ENCODE results near the gene OLIG1.

Gene OLIG1

DNA sequence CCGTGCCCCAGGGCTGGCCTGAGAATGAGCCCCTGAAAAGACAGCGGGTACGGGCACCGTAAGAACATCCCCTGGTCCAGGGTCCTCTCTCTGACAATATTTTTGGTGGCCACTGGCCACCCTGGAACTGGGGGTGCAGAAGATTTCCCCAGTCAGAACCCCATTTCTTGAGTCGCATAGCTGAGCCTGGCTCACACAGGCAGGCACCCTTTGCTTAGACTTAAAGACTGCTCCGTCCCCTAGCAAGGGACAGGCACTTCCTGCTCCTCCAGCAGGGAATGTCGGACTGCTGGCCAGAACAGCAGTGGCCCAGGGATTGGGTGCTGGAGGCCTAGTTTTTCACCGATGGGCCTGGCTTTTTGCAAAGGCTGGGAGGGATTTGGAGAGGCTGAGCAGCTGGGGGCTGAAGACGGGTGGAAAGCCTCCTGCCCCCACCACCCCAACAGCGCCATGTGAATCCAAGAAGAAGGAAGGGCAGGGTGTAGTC, 39.9 kb upstream of the OLIG1 start:
- Histone ChIP-seq H3K4me3 (no peak overlapping the region), H3K27ac (no peak overlapping the region)

DNA sequence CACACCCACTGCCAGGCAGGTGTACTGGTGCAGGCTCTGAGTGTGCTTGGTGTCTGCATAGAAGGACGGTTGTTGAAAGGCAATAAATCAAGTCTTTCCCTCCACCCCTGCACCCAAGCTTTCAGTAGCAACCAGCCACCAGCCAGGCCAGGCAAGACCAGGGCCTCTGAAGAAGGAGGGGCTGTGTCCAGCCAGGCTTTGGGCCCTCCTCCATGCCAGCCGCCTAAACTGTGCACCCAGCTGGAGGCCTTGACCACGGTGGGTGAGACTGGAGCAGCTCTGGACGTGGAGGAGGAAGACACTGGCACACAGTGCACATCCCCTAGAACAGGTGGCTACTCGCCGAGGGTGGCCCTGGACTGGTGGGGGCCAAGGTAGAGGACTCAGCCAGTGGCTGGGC, 39.3 kb upstream of the OLIG1 start:
- Histone ChIP-seq H3K27ac (no peak overlapping the region), H3K4me3 (no peak overlapping the region)

DNA sequence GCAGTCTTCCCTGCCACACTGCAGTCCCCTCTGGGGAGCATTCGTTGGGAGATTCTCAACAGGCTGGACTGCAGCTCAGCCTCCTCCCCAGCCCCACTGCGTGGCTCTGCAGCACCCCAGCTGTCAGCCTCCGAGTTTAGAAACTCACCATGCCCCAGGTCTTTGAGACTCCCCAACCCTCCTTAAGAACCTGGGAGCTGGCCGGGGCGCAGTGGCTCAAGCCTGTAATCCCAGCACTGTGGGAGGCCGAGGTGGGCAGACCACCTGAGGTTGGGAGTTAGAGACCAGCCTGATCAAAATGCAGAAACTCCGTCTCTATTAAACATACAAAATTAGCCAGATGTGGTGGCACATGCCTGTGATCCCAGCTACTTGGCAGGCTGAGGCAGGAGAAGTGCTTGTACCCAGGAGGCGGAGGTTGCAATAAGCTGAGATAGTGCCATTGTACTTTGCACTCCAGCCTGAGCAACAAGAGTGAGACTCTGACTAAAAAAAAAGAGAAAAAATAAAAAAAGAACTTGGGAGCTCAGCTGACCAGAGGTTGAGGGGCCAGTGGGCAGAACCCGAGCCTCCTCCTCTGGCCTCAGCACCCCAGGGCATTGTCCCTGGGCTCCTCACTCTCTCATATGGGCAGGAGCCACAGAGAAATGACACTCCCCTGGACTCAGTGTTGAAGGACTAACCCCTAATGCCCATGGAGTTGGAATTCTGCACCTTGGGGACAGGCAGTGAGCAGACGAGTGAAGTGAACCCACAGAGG, 38.6 kb upstream of the OLIG1 start:
- no peak overlapping the region for H3K27ac ChIP-seq
- H3K4me3 ChIP-seq, result no peak overlapping the region

DNA sequence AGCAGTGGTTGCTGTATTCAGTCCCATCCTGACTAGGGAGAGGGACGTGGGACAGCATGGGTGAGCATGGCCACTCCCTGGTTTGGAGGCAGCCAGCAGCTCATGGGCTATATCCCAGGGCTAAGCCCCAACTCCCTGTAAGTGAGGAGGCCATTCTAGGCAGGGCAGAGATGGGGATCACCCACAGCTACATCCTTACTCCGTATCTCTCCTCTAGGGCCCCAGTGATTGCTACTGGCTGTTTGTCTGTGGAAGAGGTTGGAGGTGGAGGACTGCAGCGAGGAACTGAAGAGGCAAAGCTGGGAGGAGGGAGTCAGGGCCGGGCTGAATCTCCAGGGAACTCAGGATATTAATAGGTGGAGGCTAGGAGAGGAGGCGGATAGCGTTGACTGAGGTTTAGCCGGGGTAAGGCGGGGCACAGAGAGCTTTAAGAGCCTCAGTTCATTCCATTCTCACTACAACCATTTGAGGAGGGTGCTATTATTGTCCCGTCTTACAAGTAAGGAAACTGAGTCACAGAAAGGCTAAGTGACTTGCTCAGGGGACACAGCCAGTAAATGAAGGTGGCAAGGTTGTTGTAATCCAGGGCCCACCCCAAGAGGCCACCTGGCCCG, 37.4 kb upstream of the OLIG1 start:
- Histone ChIP-seq H3K4me3 (no peak overlapping the region), H3K27ac (no peak overlapping the region)

DNA sequence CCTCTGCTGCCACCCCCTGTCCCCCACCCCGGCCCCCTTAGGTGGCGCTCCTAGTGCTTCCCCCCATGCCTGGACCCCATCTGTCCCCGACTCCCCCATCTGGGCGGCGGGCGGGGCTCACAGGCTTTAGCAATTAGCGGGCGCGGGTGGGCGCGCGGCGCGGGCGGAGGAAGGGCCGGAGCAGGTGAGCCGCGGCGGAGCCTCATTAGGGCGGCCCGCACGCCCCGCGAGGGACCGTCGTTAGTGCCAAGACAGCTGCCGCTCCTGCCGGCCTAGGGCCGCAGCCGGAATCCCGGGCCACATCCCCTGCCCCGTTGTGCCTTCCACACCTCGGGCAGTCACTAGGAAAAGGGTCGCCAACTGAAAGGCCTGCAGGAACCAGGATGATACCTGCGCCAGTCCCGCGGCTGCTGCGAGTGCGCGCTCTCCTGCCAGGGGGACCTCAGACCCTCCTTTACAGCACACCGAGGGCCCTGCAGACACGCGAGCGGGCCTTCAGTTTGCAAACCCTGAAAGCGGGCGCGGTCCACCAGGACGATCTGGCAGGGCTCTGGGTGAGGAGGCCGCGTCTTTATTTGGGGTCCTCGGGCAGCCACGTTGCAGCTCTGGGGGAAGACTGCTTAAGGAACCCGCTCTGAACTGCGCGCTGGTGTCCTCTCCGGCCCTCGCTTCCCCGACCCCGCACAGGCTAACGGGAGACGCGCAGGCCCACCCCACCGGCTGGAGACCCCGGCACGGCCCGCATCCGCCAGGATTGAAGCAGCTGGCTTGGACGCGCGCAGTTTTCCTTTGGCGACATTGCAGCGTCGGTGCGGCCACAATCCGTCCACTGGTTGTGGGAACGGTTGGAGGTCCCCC, 36.6 kb upstream of the OLIG1 start:
- Histone ChIP-seq H3K27ac (no peak overlapping the region), H3K4me3 (no peak overlapping the region)

DNA sequence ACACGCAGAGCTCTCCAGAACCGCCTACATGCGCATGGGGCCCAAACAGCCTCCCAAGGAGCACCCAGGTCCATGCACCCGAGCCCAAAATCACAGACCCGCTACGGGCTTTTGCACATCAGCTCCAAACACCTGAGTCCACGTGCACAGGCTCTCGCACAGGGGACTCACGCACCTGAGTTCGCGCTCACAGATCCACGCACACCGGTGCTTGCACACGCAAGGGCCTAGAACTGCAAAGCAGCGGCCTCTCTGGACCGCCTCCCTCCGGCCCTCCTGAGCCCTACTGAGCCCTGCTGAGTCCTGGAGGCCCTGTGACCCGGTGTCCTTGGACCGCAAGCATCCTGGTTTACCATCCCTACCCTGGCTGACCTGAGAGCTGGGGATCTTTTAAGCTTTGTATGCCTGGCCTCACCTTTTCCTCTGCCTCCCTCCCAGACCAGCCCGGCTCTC, 36.0 kb upstream of the OLIG1 start:
- Histone ChIP-seq H3K27ac (no peak overlapping the region), H3K4me3 (no peak overlapping the region)

DNA sequence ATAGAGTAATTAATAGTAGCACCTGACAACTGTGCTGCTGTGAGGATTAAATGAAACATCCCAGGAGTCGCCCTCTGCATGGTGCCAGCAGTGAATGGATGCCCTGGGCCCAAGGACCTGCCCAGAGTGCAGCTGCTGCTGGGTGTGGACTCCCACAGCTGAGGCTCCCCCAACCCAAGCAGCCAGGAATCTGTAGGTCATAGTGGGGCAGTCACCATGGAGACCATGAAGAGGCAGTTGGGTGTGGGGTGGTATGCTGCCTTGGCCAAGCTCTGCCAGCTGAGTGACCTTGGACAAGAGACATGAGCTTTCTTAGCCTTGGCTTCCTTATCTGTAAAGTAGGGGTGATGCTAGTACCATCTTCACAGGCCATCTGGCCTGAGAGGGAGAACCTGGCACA, 34.8 kb upstream of the OLIG1 start:
- no peak overlapping the region for H3K27ac ChIP-seq
- H3K4me3 ChIP-seq, result no peak overlapping the region

DNA sequence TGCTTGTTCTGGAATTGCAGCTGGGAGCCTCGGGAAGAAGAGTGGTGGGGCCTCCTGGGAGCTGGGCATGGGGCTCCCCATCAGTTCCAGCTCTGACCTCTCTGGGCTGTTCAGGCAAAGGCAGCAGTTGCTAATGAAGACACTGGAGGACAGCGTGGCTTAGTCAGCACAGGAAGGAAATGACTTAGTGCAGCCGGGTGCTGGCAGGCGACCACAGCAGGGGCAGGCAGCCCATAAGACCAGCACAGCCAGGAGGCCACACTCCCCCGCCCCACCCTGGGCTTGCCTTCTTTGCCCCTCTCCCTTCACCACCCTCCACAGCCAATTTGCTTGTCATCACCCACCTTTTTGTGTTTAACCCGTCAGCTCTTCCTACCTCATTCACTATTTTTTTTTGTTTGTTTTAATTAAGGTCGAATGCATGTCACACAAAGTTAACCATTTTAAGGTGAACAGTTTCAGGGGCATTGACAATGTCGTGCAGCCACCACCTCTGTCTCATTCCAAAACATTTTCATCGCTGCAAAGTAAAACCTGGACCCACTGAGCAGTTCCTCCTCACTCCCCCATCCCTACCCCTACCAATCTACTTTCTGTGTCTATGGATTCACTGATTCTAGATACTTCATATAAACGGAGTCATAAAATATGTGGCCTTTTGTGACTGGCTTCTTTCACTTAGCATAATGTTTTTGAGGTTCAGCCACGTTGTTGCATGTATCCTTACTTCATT, 33.3 kb upstream of the OLIG1 start:
- no peak overlapping the region for H3K4me3 ChIP-seq
- peak overlapping the region in 1 of 21 experiments; percentile 38 for H3K27ac ChIP-seq

DNA sequence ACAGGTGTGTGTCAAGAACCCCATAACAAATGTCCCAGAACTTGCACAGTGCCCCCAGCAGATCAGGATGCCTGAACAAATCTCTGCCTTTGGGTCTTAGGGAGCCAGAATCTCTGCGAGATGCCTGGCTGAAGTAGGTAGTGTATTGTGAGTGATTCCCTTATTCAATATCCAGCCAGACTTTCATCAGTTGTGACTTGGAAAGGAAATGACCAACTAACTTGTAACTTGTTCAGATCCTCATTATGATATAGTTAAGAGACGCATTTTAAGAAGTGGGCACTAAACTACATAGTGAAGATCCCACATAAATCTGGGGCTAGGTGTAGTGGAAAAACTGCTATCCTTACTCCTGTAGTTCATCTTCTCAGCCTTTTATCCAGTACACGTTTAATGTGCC, 32.4 kb upstream of the OLIG1 start:
- Histone ChIP-seq H3K27ac (no peak overlapping the region), H3K4me3 (no peak overlapping the region)

DNA sequence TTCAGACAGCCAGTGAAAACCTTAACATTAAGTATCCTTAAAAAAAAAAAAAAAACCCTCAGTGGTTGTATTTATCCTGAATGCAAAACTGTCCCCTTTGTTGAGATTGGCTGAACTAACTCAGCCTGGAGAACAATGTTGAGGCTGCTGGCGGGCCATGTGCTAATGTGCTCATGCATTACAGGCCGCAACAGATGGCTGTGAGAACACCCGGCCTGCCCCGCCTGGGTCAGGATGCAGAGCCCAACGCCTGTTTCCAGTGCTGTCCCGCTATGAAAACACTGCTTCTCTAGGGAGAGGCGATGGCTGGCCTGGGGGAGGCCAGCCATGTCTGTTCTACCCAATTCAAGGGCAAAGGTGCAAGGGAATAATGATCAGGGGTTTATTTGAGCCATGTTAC, 30.4 kb upstream of the OLIG1 start:
- Histone ChIP-seq H3K27ac (no peak overlapping the region), H3K4me3 (no peak overlapping the region)

DNA sequence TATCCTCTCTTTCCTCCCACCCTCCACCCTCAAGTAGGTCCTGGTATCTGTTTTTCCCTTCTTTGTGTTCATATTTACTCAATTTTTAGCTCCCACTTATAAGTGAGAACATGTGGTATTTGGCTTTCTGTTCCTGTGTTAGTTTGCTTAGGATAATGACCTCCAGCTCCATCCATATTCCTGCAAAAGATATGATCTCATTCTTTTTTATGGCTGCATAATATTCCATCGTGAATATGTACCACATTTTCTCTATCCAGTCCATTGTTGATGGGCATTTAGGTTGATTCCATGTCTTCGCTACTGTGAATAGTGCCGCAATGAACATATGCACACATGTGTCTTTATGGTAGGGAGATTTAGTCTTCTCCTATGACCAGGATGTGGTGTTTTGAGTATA, 29.7 kb upstream of the OLIG1 start:
- Histone ChIP-seq H3K4me3 (no peak overlapping the region), H3K27ac (no peak overlapping the region)

DNA sequence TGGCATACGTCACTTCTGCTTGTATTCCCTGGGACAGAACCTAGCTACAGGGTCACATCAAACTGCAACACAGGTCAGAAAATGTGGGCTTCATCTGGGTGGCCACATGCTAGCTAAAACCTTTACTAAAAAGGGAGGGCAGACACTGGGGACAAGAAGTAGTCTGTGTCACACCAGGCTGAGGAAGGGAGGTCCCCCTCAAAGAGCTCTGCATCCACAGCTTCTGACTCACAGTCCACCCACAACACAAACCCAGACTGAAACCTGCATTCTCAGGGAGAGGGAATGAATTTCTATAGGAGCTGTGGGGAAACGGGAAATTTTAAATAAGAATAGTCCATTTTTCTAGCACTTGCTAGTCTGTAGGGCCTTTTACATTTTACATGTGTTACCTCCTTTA, 28.0 kb upstream of the OLIG1 start:
- H3K27ac ChIP-seq, result no peak overlapping the region
- H3K4me3 ChIP-seq, result no peak overlapping the region

DNA sequence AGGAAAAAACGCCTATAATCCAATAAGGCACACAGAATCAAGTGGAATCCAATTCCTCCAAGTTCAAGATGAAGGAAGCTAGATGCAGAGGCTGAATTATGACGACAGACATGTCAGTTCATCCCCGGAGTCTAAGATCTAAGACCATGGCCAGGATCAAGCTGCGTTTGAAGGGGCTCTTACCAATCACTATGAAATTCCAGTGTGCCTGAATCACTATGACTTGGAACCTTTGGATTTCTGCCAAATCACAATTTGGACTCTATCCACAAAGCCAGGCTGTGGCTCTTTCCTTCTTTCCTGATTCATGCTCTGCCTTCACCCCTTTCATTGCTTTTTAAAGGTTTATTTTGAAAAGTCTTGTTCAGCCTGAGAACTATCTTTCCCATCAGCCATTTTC, 27.1 kb upstream of the OLIG1 start:
- H3K27ac ChIP-seq, result no peak overlapping the region

DNA sequence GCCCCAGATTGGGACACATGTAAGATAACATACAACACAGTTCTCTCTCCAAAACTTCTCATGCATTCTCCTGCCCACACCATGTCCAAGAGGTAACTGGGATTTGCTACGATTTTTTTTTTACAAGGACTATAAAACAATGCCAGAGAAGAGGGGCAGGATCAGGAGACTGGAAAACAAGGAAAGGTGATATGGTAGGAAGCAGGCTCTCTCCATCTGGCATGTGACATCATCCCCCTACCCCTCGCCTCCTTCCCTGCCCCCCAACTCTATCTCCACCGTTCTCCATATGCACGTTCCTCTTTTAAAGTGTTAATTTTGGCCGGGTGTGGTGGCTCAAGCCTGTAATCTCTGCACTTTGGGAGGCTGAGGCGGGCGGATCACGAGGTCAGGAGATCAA, 23.5 kb upstream of the OLIG1 start:
- Histone ChIP-seq H3K27ac (no peak overlapping the region), H3K4me3 (no peak overlapping the region)

More for the DNA sequence above, 27.1 kb upstream of the OLIG1 start:
- H3K4me3 ChIP-seq, result no peak overlapping the region

DNA sequence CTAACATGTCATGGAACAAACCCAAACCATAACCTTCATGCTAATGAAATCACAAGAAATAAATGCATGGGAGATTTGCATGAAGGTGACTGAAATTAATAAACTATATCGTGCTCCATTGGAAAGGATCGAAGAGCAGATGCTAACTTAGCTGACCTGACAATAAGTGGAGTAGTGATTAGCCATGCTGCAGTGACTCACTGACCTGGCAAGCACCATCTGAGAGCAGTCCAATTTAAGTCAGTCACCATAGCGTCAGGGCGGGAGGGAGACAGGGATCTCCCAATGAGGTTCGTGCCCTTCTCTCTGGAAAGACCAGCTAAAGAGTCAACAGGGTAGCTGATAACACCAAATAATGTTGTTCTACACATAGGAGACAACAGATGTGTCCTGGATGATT, 22.7 kb upstream of the OLIG1 start:
- Histone ChIP-seq H3K4me3 (no peak overlapping the region), H3K27ac (no peak overlapping the region)

DNA sequence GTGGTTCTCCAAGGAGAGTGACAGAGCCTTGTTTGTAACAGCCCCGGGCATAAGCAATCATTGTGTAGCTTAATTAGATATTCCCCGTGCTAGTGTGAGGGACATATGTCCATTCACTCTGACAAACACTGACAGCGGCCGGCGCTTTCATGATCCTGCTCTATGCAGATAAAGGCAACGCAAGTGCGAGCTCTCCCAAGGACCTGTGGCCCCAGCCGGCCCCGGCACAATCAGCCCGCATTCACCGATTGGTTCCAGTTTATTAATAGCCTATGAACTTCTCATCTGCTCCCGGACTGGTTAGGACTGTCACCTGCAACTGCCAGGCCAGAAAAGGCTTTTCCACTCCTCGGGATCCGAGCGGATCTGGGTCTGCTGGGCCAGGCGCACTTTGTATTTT, 18.0 kb upstream of the OLIG1 start:
- H3K4me3 ChIP-seq, result no peak overlapping the region
- H3K27ac ChIP-seq, result no peak overlapping the region

DNA sequence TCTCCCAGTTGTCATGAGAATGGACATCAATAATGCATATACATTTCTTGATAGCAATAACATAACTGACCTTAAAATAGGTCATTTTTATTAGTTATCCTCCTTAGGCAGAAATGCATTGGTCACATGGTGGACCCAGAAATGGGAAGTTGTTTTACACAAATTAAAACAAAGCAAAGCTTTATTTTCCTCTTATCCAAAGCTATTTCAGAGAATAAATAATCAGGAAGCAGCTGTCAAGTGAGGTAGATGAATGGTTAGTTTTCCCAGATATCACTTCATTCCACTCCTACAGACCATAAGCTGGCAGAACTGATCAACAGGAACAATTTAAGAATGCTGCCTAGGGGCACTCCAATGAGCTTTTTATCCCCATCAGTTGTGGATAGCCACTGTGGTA, 16.0 kb upstream of the OLIG1 start:
- no peak overlapping the region for H3K4me3 ChIP-seq
- no peak overlapping the region for H3K27ac ChIP-seq

DNA sequence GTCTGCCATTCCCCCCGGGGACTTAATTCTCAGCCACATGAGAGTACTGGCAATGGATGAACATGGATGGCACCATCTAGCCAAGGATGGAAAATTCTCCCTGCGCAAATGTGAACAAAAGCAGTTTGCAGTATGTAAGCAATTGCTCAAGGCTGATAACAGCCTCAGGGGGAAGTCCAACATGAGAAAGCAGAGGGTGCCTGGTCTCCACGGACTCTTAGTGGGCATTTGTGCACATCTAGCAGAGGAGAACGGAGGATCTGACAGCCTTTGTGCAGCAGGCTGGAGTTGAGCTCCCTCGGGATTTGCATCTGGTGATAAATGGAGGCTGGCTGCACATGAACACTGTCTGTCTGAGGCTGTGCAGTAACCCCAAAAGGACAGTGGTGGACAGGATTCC, 13.9 kb upstream of the OLIG1 start:
- no peak overlapping the region for H3K27ac ChIP-seq
- no peak overlapping the region for H3K4me3 ChIP-seq

DNA sequence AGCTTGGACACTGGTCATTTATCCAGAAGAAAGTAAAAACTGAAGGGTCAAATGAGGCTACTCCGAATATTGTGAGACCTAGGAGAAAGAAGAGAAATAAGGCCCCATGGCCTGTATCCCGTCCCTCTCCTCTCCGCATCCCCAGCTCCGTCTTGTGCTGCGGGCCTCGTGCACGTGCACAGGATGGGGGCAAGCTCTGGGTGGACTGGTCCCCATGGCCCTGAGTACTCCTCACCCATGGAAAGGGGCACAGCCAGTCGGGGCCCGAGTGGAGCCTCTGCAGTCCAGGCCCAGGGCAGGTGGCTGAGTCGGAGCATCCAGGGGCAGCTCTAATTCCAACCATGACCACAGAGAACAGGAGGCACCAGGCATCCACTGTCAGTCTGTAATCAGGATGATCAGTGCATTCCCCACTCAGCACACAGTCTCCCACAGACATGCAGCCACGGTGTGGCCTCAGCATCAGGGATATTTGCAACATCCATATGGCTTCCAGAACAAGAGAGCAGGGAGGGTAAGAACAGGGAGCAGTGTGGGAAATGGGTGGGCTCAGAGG, 12.5 kb upstream of the OLIG1 start:
- no peak overlapping the region for H3K4me3 ChIP-seq
- no peak overlapping the region for H3K27ac ChIP-seq

DNA sequence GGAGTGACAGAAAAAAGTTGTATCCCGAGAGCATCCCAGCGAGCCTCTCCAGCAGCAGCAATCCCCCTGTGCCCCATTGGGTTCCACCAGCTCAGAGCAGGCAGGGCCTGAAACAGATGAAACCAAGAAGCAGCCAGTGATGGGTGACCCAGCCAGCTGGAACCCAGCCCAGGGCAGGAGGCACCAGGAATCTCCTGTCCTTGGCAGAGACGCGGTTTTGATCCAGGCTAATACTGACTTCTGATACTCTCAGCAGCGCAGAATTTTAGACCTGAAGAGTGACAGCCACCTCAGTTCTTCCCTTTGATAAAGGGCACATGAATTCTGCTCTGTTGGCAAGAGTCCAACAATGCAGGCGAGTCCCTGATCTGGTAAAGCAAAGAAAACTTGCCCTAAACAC, 11.4 kb upstream of the OLIG1 start:
- Histone ChIP-seq H3K4me3 (no peak overlapping the region), H3K27ac (no peak overlapping the region)

Data from skin epidermis (tissue), 12 donors.